Colonic mucosa (tissue), 4 donors: ENCODE results near the gene SLC9A8. TPM values are rescaled to one million over a fixed set of nuclear protein-coding genes. Genes with fewer than 3 reads are reported as not detected.

Experiments
- DNase-seq: peaks from one replicate; pipeline ENCODE4 v3.0.0-alpha.2; 2020
- H3K27ac ChIP-seq: fragments of 200-600 bp; one replicate; pipeline ENCODE4 v1.8.0; 2021
- H3K27me3 ChIP-seq: fragments of 200-600 bp; one replicate; pipeline ENCODE4 v1.8.0; 2021
- H3K36me3 ChIP-seq: fragments of 200-600 bp; one replicate; pipeline ENCODE4 v1.8.0; 2021
- H3K4me1 ChIP-seq: fragments of 200-600 bp; one replicate; pipeline ENCODE4 v1.8.0; 2021; ENCODE audit warnings: mild to moderate bottlenecking
- H3K4me3 ChIP-seq: fragments of 200-600 bp; one replicate; pipeline ENCODE4 v1.8.0; 2021
- H3K9ac ChIP-seq, 2 donors: one replicate each; pipeline ENCODE4 v1.7.0; 2013; ENCODE audit warnings: control low read depth in 2 of 2, low read depth in 2 of 2, low read length in 2 of 2
- H3K9me3 ChIP-seq: fragments of 200-600 bp; one replicate; pipeline ENCODE4 v1.8.0; 2021
- intact Hi-C: fragments of 100-400 bp; cut with DNase I; formaldehyde crosslinking; loops from one replicate; pipeline ENCODE4 v1.14.1; 2022
- total RNA-seq, 2 donors: library from RNA; stranded (reverse); fragmentation: NEBNext Ultra II Directional in 1 of 2; extraction: Animal tissue kit (Norgen Biotek cat#: 25700) in 1 of 2; gene quantifications; one replicate each; pipeline ENCODE4 v1.2.1, GENCODE V29; 2021
- TF ChIP-seq, protein P1 (sequence below): fragments of 200-600 bp; IDR thresholded peaks from one replicate; pipeline ENCODE4 v1.8.0; 2022; ENCODE audit warnings: antibody characterized with exemption, mild to moderate bottlenecking
- donor health status: healthy.
- donor health status: DM: no; HTN: no; CAD: no.
- donor health status: DM: no; HTN: no; CAD: no.

SLC9A8 gene
- total RNA-seq, 2 donors from 2014 or later = 6.0 to 11.1 TPM

DNA sequence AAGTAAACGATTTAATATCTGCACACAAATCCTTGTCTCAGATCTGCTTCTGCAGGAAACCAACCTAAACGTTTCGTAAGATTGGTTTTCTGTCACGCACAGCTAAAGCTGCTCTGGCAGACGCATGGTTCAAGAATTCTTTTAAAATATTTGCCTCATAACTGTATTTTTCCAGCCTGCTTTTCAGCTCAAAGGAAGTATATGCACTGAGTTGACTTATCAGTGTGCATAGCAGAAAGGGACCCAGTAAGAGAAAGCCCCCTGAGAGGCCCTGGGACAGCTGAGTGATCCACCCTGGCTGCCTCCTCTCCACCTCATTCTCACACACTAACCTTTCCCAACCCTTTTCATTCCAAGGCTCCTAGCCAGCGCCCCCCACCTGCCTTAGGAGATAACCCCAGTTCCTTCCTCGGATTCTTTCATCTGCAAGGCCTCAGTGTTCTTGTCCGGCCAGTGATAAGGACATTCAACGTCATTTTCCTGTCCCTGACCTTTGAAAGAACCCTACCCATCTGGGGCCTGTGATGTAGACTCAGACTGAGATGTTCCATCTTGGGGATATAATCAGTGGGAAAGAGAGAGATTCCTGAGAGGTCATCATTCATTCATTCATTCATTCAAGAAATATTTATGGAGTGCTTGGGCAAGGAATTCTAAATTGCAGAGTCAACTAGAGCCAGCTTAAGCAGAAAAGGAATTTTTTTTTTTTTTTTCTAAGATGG lies 22.4 kb upstream of the SLC9A8 start:
- DNase-seq = no peak
- H3K36me3 ChIP-seq = no peaks in the 10 kb centered on the region
- TF ChIP-seq, protein P1, sequence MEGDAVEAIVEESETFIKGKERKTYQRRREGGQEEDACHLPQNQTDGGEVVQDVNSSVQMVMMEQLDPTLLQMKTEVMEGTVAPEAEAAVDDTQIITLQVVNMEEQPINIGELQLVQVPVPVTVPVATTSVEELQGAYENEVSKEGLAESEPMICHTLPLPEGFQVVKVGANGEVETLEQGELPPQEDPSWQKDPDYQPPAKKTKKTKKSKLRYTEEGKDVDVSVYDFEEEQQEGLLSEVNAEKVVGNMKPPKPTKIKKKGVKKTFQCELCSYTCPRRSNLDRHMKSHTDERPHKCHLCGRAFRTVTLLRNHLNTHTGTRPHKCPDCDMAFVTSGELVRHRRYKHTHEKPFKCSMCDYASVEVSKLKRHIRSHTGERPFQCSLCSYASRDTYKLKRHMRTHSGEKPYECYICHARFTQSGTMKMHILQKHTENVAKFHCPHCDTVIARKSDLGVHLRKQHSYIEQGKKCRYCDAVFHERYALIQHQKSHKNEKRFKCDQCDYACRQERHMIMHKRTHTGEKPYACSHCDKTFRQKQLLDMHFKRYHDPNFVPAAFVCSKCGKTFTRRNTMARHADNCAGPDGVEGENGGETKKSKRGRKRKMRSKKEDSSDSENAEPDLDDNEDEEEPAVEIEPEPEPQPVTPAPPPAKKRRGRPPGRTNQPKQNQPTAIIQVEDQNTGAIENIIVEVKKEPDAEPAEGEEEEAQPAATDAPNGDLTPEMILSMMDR = no peak
- no peaks in the 10 kb centered on the region for H3K9me3 ChIP-seq
- H3K27me3 ChIP-seq = no peaks in the 10 kb centered on the region
- H3K4me3 ChIP-seq = no peak overlapping the region
- H3K9ac ChIP-seq = peak overlapping the region in 1 of 2 donors; percentile 21
- intact Hi-C loops = no loop called here
- H3K4me1 ChIP-seq = peaks cover 6% of the 10 kb centered on the region
- H3K27ac ChIP-seq = no peak overlapping the region

DNA sequence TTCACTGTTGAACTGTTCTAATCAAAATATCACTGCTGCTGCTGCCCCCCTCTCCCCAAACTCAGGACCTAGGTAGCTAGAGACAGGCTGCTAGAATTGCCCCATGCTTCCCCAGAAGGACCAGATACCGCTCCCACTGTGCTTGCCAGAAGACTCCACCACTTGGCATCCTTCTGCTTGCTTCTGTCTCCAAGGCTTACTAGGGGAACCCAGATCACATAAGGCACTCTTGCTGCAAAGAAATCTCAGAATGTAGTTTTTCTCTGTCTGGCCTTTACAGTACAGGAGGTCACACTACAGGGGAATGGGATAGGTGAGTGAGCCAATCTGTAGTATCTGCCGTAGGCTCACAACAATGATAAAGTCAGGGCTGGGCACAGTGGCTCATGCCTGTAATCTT lies 21.5 kb upstream of the SLC9A8 start:
- no peak for DNase-seq
- Histone ChIP-seq H3K36me3 (no peaks in the 10 kb centered on the region), H3K4me1 (peaks cover 6% of the 10 kb centered on the region), H3K9me3 (no peaks in the 10 kb centered on the region), H3K4me3 (no peak overlapping the region), H3K27me3 (no peaks in the 10 kb centered on the region), H3K27ac (no peak overlapping the region), H3K9ac (no peak overlapping the region)
- TF ChIP-seq, protein P1 = no peak
- intact Hi-C loops = no loop called here

DNA sequence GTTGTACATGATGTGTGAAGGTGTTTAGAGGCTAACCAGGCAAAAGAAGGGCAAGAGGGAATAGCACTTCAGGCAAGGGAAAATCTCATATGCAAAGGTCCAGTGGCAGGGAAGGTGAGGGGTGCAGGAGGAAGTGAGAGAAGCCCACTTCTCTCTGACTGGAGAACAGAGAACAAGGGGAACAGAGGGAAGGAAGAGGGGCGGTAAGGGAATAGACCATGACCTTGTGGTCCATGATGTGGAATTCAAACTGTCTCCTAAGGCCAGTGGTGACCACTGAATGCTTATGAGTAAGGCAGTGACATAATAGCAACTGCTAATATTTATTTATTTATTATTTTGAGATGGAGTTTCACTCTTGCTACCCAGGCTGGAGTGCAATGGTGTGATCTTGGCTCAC lies 20.6 kb upstream of the SLC9A8 start:
- Histone ChIP-seq H3K27me3 (no peaks in the 10 kb centered on the region), H3K9me3 (no peaks in the 10 kb centered on the region), H3K4me3 (no peak overlapping the region), H3K27ac (no peak overlapping the region), H3K4me1 (peaks cover 6% of the 10 kb centered on the region), H3K9ac (no peak overlapping the region), H3K36me3 (no peaks in the 10 kb centered on the region)
- TF ChIP-seq, protein P1 = no peak
- intact Hi-C loops = no loop called here
- no peak for DNase-seq

DNA sequence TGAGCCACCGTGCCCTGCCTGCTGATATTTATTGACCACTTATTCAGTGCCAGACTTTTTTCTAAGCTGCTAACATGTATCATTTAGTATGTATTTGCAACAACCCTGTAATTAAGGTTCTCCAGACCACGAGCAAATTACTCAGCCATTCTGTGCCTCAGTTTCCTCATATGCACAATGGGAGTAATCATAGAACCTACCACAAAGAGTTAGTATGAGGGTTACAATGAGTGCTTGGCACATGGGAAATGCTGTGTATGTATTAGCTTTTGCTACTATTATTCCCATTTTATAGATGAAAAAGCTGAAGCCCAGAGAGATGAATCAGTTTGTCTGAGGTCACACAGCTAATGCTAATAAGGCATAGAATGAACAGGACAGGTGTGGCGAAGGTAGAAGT lies 20.0 kb upstream of the SLC9A8 start:
- Histone ChIP-seq H3K4me1 (peaks cover 6% of the 10 kb centered on the region), H3K9ac (no peak overlapping the region), H3K36me3 (no peaks in the 10 kb centered on the region), H3K27me3 (no peaks in the 10 kb centered on the region), H3K4me3 (no peak overlapping the region), H3K9me3 (no peaks in the 10 kb centered on the region), H3K27ac (no peak overlapping the region)
- intact Hi-C loops = no loop called here
- TF ChIP-seq, protein P1 = no peak
- no peak for DNase-seq

DNA sequence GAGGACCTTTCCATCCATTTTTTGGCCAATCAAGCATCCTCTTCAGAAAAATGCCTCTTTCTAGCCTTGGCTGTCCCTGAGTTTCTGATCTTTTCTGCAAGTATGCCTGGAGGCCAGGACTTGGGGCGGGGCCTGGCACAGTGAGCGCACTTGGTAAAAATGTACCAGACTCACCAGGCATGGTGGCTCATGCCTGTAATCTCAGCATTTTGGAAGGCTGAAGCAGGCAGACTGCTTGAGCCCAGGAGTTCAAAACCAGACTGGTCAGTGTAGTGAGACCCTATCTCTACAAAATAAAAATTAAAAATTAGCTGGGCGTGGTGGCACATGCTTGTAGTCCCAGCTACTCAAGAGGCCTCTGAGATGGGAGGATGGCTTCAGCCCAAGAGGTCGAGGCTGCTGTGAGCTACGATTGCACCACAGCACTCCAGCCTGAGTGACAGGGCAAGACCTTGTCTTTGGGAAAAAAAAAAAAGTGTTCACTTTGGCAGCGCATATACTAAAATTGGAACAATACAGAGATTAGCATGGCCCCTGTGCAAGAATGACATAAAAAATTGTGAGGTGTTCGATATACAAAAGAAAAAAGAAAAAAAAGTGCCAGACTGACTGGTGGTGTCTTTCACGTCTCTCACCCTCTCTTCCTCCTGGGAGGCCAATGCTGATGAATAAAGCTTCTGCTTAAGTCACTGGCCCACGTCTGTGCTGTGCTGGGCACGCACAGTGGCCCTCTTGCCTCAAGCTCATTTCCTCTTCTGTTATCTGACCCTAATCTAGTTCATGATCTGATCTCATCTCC lies 18.1 kb upstream of the SLC9A8 start:
- Histone ChIP-seq H3K4me3 (no peak overlapping the region), H3K27me3 (no peaks in the 10 kb centered on the region), H3K27ac (peak overlapping the region; percentile 87), H3K4me1 (peaks cover 6% of the 10 kb centered on the region), H3K36me3 (no peaks in the 10 kb centered on the region), H3K9ac (peak overlapping the region in 1 of 2 donors; percentile 75), H3K9me3 (no peaks in the 10 kb centered on the region)
- intact Hi-C loops = no loop called here
- TF ChIP-seq, protein P1 = no peak
- peak; percentile 62 for DNase-seq
